SK-N-SH (cell line): ENCODE measurements around the gene PNO1. TPM values are rescaled to one million over a fixed set of nuclear protein-coding genes. Genes with fewer than 3 reads are reported as not detected.

ENCODE experiments used
- CTCF ChIA-PET: fragments of 300-600, 350-600 bp; formaldehyde crosslinking; extraction: SDS; loops from one replicate; lab custom pipeline; 2021; lab: Yijun Ruan, JAX
- POLR2A ChIA-PET: fragments of 350-600 bp; sonication (Branson Sonifier 250); formaldehyde crosslinking; extraction: SDS; loops from one replicate; lab custom pipeline; 2020; ENCODE audit warnings: antibody characterized with exemption, inconsistent platforms; lab: Yijun Ruan, JAX
- DNase-seq: peaks from one replicate; pipeline ENCODE4 v3.0.0; 2012
- H2AFZ ChIP-seq: fragments of 200-600 bp; sonication (generic); 2 replicates; pipeline ENCODE4 v1.8.1; 2016; ENCODE audit warnings: antibody characterized with exemption, mild to moderate bottlenecking, low read depth
- H3F3A ChIP-seq: fragments of 200-600 bp; sonication (generic); replicated peaks from 2 replicates; pipeline ENCODE3; 2016; ENCODE audit warnings: antibody characterized with exemption, mild to moderate bottlenecking; ENCODE audit not compliant: insufficient read depth
- H3K27ac ChIP-seq, 2 experiments: fragments of 200-500 bp in 1 of 2; fragments of 200-600 bp in 1 of 2; sonication (Bioruptor generic) in 1 of 2; sonication (generic), shearing (Covaris generic) in 1 of 2; 2 replicates each; pipeline versions ENCODE4 v1.5.1 to v1.6.1; 2014 to 2016; ENCODE audit warnings: low read depth in 2 of 2, inconsistent platforms in 1 of 2, low read length in 1 of 2, mild to moderate bottlenecking in 1 of 2, mixed read lengths in 1 of 2
- H3K27me3 ChIP-seq: fragments of 200-600 bp; sonication (generic), shearing (Covaris generic); 2 replicates; pipeline ENCODE4 v1.6.1; 2016; ENCODE audit warnings: mixed run types; ENCODE audit not compliant: insufficient read depth
- H3K36me3 ChIP-seq, 2 experiments: fragments of 200-500 bp in 1 of 2; fragments of 200-600 bp in 1 of 2; sonication (Bioruptor generic) in 1 of 2; sonication (generic) in 1 of 2; replicated peaks in 1 of 2; 2 replicates each; pipeline versions ENCODE3 to v1.5.1; 2014 to 2016; ENCODE audit warnings: low read length in 1 of 2, mild to moderate bottlenecking in 1 of 2; ENCODE audit not compliant: insufficient read depth in 2 of 2, control insufficient read depth in 1 of 2
- H3K4me1 ChIP-seq, 2 experiments: fragments of 200-500 bp in 1 of 2; fragments of 200-600 bp in 1 of 2; sonication (Bioruptor generic) in 1 of 2; sonication (generic), shearing (Covaris generic) in 1 of 2; 2 replicates each; pipeline versions ENCODE4 v1.5.1 to v1.6.1; 2014 to 2016; ENCODE audit warnings: low read depth in 1 of 2, low read length in 1 of 2, mixed run types in 1 of 2; ENCODE audit not compliant: insufficient read depth in 2 of 2, control insufficient read depth in 1 of 2
- H3K4me2 ChIP-seq: fragments of 200-600 bp; sonication (generic), shearing (Covaris generic); 2 replicates; pipeline ENCODE4 v1.6.1; 2017; ENCODE audit warnings: mixed run types
- H3K4me3 ChIP-seq, 2 experiments: fragments of 200-500 bp in 1 of 2; fragments of 200-600 bp in 1 of 2; sonication (Bioruptor generic) in 1 of 2; sonication (generic), shearing (Covaris generic) in 1 of 2; 2 replicates each; pipeline versions ENCODE4 v1.5.1 to v1.8.1; 2014 to 2016; ENCODE audit warnings: low read depth in 2 of 2, inconsistent platforms in 1 of 2, low read length in 1 of 2, mild to moderate bottlenecking in 1 of 2, mixed read lengths in 1 of 2, moderate library complexity in 1 of 2
- H3K79me2 ChIP-seq: fragments of 200-600 bp; sonication (generic); 2 replicates; pipeline ENCODE4 v1.8.1; 2017; ENCODE audit warnings: mild to moderate bottlenecking; ENCODE audit not compliant: insufficient read depth
- H3K9ac ChIP-seq: fragments of 200-600 bp; sonication (generic); 2 replicates; pipeline ENCODE4 v1.6.1; 2017; ENCODE audit warnings: mixed run types
- H3K9me2 ChIP-seq: fragments of 200-600 bp; sonication (generic); 2 replicates; pipeline ENCODE4 v1.6.1; 2017; ENCODE audit warnings: mixed run types
- H3K9me3 ChIP-seq: fragments of 200-600 bp; sonication (generic); 2 replicates; pipeline ENCODE4 v1.6.1; 2017; ENCODE audit warnings: mixed run types, mild to moderate bottlenecking, moderate library complexity
- H4K20me1 ChIP-seq: fragments of 200-600 bp; sonication (generic); 2 replicates; pipeline ENCODE4 v1.6.1; 2017; ENCODE audit warnings: mild to moderate bottlenecking, mixed run types; ENCODE audit not compliant: insufficient read depth
- CHD2 ChIP-seq: fragments of 150-350 bp; IDR thresholded peaks from 2 replicates; pipeline ENCODE4 v1.6.1; 2018; ENCODE audit warnings: low read length; ENCODE audit not compliant: partially characterized antibody
- CTCF ChIP-seq: fragments of 200-600 bp; sonication (generic); IDR thresholded peaks from 2 replicates; pipeline ENCODE4 v1.6.1; 2017; ENCODE audit warnings: antibody characterized with exemption, mild to moderate bottlenecking, moderate library complexity
- ELF1 ChIP-seq: IDR thresholded peaks from 2 replicates; pipeline ENCODE4 v1.4.0; 2012
- EP300 ChIP-seq, 2 experiments: IDR thresholded peaks; 2 replicates each; pipeline versions ENCODE4 v1.4.0 to v1.6.1; 2012; ENCODE audit warnings: borderline replicate concordance in 1 of 2, low read depth in 1 of 2, low read length in 1 of 2
- GABPA ChIP-seq: IDR thresholded peaks from 2 replicates; pipeline ENCODE4 v1.4.0; 2012; ENCODE audit warnings: low read depth, mild to moderate bottlenecking
- IRF3 ChIP-seq: fragments of 150-350 bp; IDR thresholded peaks from 2 replicates; pipeline ENCODE4 v1.6.1; 2016; ENCODE audit warnings: mild to moderate bottlenecking, low read depth, low read length
- MEF2A ChIP-seq: IDR thresholded peaks from 2 replicates; pipeline ENCODE4 v1.4.0; 2012; ENCODE audit warnings: low read depth, borderline replicate concordance
- NRF1 ChIP-seq: IDR thresholded peaks from 2 replicates; pipeline ENCODE4 v1.6.1; 2012; ENCODE audit warnings: low read depth, mild to moderate bottlenecking, low read length
- POLR2AphosphoS5 ChIP-seq: IDR thresholded peaks from 2 replicates; pipeline ENCODE4 v1.6.1; 2012; ENCODE audit warnings: low read depth, low read length
- RCOR1 ChIP-seq: fragments of 150-350 bp; IDR thresholded peaks from 2 replicates; pipeline ENCODE4 v1.6.1; 2017; ENCODE audit warnings: antibody characterized with exemption, low read length
- RFX5 ChIP-seq: IDR thresholded peaks from 2 replicates; pipeline ENCODE4 v1.6.1; 2012; ENCODE audit warnings: mild to moderate bottlenecking, improper control_type of control experiment, low read length
- SIN3A ChIP-seq: IDR thresholded peaks from 2 replicates; pipeline ENCODE4 v1.6.1; 2012; ENCODE audit warnings: low read depth, mild to moderate bottlenecking, low read length, moderate library complexity, borderline replicate concordance
- SMC3 ChIP-seq: IDR thresholded peaks from 2 replicates; pipeline ENCODE4 v1.6.1; 2012; ENCODE audit warnings: low read depth, low read length, improper control_type of control experiment
- TAF1 ChIP-seq: IDR thresholded peaks from 2 replicates; pipeline ENCODE4 v1.6.1; 2012; ENCODE audit warnings: low read depth, mild to moderate bottlenecking, low read length, moderate library complexity, borderline replicate concordance
- TCF12 ChIP-seq: IDR thresholded peaks from 2 replicates; pipeline ENCODE4 v1.4.0; 2012
- TEAD4 ChIP-seq: IDR thresholded peaks from 2 replicates; pipeline ENCODE4 v1.4.0; 2012; ENCODE audit warnings: mild to moderate bottlenecking, borderline replicate concordance; ENCODE audit not compliant: insufficient read depth
- USF1 ChIP-seq: IDR thresholded peaks from 2 replicates; pipeline ENCODE4 v1.4.0; 2012; ENCODE audit warnings: low read depth, borderline replicate concordance
- USF2 ChIP-seq: fragments of 150-350 bp; IDR thresholded peaks from 2 replicates; pipeline ENCODE4 v1.6.1; 2017; ENCODE audit warnings: antibody characterized with exemption, low read length, low read depth, borderline replicate concordance
- WGBS: methylation state at CpG from one replicate; pipeline ENCODE4 v1.1.6; 2017; ENCODE audit warnings: low lambda C conversion rate; 5-methylcytosine and 5-hydroxymethylcytosine counted together
- polyA plus RNA-seq, 3 experiments: library from polyadenylated mRNA; depleted of rRNA; stranded (reverse); fragments of >200 nt; gene quantifications; 2 replicates each; pipeline ENCODE4 v1.2.3, GENCODE V29; 2012

The PNO1 gene
- polyA plus RNA-seq, 1 of the 3 experiments (the other 2 are of a cell fraction): 20.6 TPM

- no peak overlapping the region for H2AFZ ChIP-seq
- TF ChIP-seq ELF1 (no peak), NRF1 (no peak)
- 88% methylated on average over 3 of the region's 3 CpGs for WGBS
- ChIA-PET POLR2A (no interaction called here), CTCF (interaction anchor here (0.8 kb wide), 1 partner anchor 43 kb away, joined by 3 read pairs; no protein-coding TSS in a partner anchor)
- H3K9me3 ChIP-seq: no peaks in the 10 kb centered on the region
- peaks cover 0 to 23% of the 10 kb centered on the region in 2 experiments for H3K36me3 ChIP-seq
- no peaks in the 10 kb centered on the region for H4K20me1 ChIP-seq
- no peak overlapping the region for H3K4me3 ChIP-seq
- no peaks in the 10 kb centered on the region for H3K9me2 ChIP-seq
- no peak overlapping the region for H3K9ac ChIP-seq
- H3F3A ChIP-seq: peaks cover 13% of the 10 kb centered on the region
- no peak overlapping the region for H3K27ac ChIP-seq
- H3K27me3 ChIP-seq: no peaks in the 10 kb centered on the region
- H3K4me2 ChIP-seq: no peak overlapping the region
- no peak for DNase-seq
- H3K79me2 ChIP-seq: peaks cover 65% of the 10 kb centered on the region
- peaks cover 5 to 6% of the 10 kb centered on the region in 2 experiments; a peak in 3 of 4 replicates for H3K4me1 ChIP-seq
Observed at GRCh38 chr2:68152681-68153347, 4.9 kb upstream of the PNO1 start.

GRCh38 chr2:68155618-68156017 is 2.1 kb upstream of the PNO1 start:
- Histone ChIP-seq H3K9me3 (no peaks in the 10 kb centered on the region), H3K27ac (no peak overlapping the region), H3K9me2 (no peaks in the 10 kb centered on the region), H3K4me3 (no peak overlapping the region), H3K79me2 (peaks cover 80% of the 10 kb centered on the region), H3F3A (peaks cover 7% of the 10 kb centered on the region), H2AFZ (no peak overlapping the region), H3K4me2 (peak overlapping the region; percentile 83; the same call in 1 of the 2 replicates), H3K36me3 (peaks cover 5 to 30% of the 10 kb centered on the region in 2 experiments), H4K20me1 (no peaks in the 10 kb centered on the region), H3K4me1 (peaks cover 5 to 6% of the 10 kb centered on the region in 2 experiments; a peak in 3 of 4 replicates), H3K27me3 (no peaks in the 10 kb centered on the region), H3K9ac (no peak overlapping the region)
- WGBS: 85% methylated on average over 7 of the region's 7 CpGs
- ChIA-PET CTCF (interaction anchor here (0.6 to 3.1 kb wide), 6 partner anchors 11 to 40 kb away, joined by 3 to 11 read pairs (median 3); no protein-coding TSS in a partner anchor), POLR2A (interaction anchor here (0.7 kb wide), 1 partner anchor 52 kb away, joined by 4 read pairs; no protein-coding TSS in a partner anchor)
- DNase-seq: no peak
- TF ChIP-seq CTCF (no peak), RFX5 (no peak), USF1 (no peak), CHD2 (no peak), TAF1 (no peak), GABPA (no peak), IRF3 (no peak), TEAD4 (no peak), TCF12 (no peak), MEF2A (no peak), EP300 (IDR thresholded peaks at IDR 0.05; ENCODE audit: borderline replicate concordance in 1 of 2, low read depth in 1 of 2, low read length in 1 of 2) (no peak), NRF1 (no peak), SIN3A (no peak), USF2 (no peak), RCOR1 (no peak), ELF1 (no peak), SMC3 (no peak), POLR2AphosphoS5 (no peak)
